Smooth muscle cell (in vitro differentiated cells): Measurements from ENCODE around the gene TMEM123. TPM values are rescaled to one million over a fixed set of nuclear protein-coding genes. Genes with fewer than 3 reads are reported as not detected.

Experiments used
- DNase-seq: peaks from one replicate; lab custom pipeline; 2025; ENCODE audit not compliant: unreplicated experiment; lab: John Stamatoyannopoulos, UW
- H2AFZ ChIP-seq: fragments of 200-600 bp; sonication (generic); 2 replicates; pipeline ENCODE4 v1.6.0; 2016; ENCODE audit warnings: antibody characterized with exemption, low read depth, mild to moderate bottlenecking
- H3F3A ChIP-seq: fragments of 200-600 bp; sonication (generic); 2 replicates; pipeline ENCODE4 v1.6.0; 2017; ENCODE audit warnings: antibody characterized with exemption, low read depth
- H3K27ac ChIP-seq: fragments of 200-600 bp; sonication (generic); 2 replicates; pipeline ENCODE4 v1.5.1; 2016; ENCODE audit warnings: low read depth, mild to moderate bottlenecking
- H3K27me3 ChIP-seq: fragments of 200-600 bp; sonication (generic); 2 replicates; pipeline ENCODE4 v1.6.1; 2016; ENCODE audit warnings: low read depth, mild to moderate bottlenecking
- H3K36me3 ChIP-seq: fragments of 200-600 bp; sonication (generic); 2 replicates; pipeline ENCODE4 v1.5.1; 2016; ENCODE audit warnings: low read depth
- H3K4me1 ChIP-seq: fragments of 200-600 bp; sonication (generic); 2 replicates; pipeline ENCODE4 v1.5.1; 2016; ENCODE audit warnings: low read depth
- H3K4me2 ChIP-seq: fragments of 200-600 bp; sonication (generic); 2 replicates; pipeline ENCODE4 v1.6.0; 2016; ENCODE audit warnings: mild to moderate bottlenecking
- H3K4me3 ChIP-seq: fragments of 200-600 bp; sonication (generic); 2 replicates; pipeline ENCODE4 v1.5.1; 2016; ENCODE audit warnings: mild to moderate bottlenecking
- H3K79me2 ChIP-seq: fragments of 200-600 bp; sonication (generic); 2 replicates; pipeline ENCODE4 v1.6.0; 2016; ENCODE audit warnings: low read depth, mild to moderate bottlenecking
- H3K9ac ChIP-seq: fragments of 200-600 bp; sonication (generic); 2 replicates; pipeline ENCODE4 v1.6.0; 2016; ENCODE audit warnings: low read depth
- H3K9me3 ChIP-seq: fragments of 200-600 bp; sonication (generic); replicated peaks from 2 replicates; pipeline ENCODE4 v1.5.1; 2016; ENCODE audit warnings: low read depth
- H4K20me1 ChIP-seq: fragments of 200-600 bp; sonication (generic); 2 replicates; pipeline ENCODE4 v1.6.0; 2016; ENCODE audit warnings: low read depth
- WGBS: methylation state at CpG from one replicate; pipeline ENCODE4 v1.1.7; 2016; ENCODE audit warnings: low lambda C conversion rate; 5-methylcytosine and 5-hydroxymethylcytosine counted together
- polyA plus RNA-seq: library from polyadenylated mRNA; unstranded; fragments of >200 nt; fragmentation: Nextera tagmentation; extraction: Ambion mirVana; gene quantifications from 2 replicates; pipeline ENCODE4 v1.2.1, GENCODE V29; 2016
- total RNA-seq: library from RNA; depleted of rRNA; stranded (reverse); fragments of >200 nt; gene quantifications from 2 replicates; pipeline ENCODE4 v1.2.3, GENCODE V29; 2014
- TF ChIP-seq, protein P1 (sequence below): fragments of 200-600 bp; sonication (generic); IDR thresholded peaks from 2 replicates; pipeline ENCODE4 v1.5.1; 2017; ENCODE audit warnings: borderline replicate concordance, mild to moderate bottlenecking, antibody characterized with exemption; ENCODE audit not compliant: insufficient read depth, poor library complexity, severe bottlenecking

The TMEM123 gene
- total and polyA plus RNA-seq, 2 experiments from 2014 or later = 38.8 to 78.8 TPM

DNA sequence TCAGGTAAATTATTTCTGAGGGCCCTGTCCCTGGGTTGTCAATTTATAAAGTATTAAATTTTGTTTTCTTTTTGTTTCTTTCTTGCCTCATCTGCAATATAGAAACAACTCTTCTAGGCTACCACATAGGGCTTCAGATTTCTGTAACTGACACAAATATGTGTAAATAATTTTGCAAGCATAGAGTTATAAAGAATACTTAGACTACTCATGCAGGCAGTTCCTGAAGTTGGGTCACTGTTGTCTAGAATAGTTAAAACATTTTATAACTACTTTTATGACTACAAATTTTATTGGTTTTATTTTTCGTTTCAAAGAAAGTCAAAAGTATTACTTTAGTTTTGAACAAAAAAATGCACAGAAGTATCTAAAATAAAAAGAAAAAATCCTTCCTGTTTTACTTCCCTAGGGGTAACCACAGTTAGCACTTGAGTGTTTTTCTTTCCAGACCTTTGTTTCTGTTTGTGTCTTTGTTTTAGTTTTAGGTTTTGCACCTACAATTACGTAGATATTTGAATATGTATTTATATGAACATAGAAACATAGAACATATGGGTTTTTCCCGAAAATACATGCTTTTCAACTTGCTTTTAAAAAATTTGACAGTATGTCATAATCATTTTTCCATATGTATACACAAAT is 12.4 kb upstream of the TMEM123 start:
- no peaks in the 10 kb centered on the region for H3F3A ChIP-seq
- no peaks in the 10 kb centered on the region for H3K27me3 ChIP-seq
- H3K9me3 ChIP-seq = no peaks in the 10 kb centered on the region
- TF ChIP-seq, protein P1, sequence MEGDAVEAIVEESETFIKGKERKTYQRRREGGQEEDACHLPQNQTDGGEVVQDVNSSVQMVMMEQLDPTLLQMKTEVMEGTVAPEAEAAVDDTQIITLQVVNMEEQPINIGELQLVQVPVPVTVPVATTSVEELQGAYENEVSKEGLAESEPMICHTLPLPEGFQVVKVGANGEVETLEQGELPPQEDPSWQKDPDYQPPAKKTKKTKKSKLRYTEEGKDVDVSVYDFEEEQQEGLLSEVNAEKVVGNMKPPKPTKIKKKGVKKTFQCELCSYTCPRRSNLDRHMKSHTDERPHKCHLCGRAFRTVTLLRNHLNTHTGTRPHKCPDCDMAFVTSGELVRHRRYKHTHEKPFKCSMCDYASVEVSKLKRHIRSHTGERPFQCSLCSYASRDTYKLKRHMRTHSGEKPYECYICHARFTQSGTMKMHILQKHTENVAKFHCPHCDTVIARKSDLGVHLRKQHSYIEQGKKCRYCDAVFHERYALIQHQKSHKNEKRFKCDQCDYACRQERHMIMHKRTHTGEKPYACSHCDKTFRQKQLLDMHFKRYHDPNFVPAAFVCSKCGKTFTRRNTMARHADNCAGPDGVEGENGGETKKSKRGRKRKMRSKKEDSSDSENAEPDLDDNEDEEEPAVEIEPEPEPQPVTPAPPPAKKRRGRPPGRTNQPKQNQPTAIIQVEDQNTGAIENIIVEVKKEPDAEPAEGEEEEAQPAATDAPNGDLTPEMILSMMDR = no peak
- peak overlapping the region; percentile 18 for H2AFZ ChIP-seq
- no peak overlapping the region for H3K4me2 ChIP-seq
- no peaks in the 10 kb centered on the region for H3K4me1 ChIP-seq
- H3K4me3 ChIP-seq = no peak overlapping the region
- H3K27ac ChIP-seq = no peak overlapping the region
- no peaks in the 10 kb centered on the region for H4K20me1 ChIP-seq
- H3K79me2 ChIP-seq = no peaks in the 10 kb centered on the region
- H3K36me3 ChIP-seq = no peaks in the 10 kb centered on the region
- no peak overlapping the region for H3K9ac ChIP-seq
- WGBS = 84% methylated on average over 3 of the region's 3 CpGs
- DNase-seq = no peak

DNA sequence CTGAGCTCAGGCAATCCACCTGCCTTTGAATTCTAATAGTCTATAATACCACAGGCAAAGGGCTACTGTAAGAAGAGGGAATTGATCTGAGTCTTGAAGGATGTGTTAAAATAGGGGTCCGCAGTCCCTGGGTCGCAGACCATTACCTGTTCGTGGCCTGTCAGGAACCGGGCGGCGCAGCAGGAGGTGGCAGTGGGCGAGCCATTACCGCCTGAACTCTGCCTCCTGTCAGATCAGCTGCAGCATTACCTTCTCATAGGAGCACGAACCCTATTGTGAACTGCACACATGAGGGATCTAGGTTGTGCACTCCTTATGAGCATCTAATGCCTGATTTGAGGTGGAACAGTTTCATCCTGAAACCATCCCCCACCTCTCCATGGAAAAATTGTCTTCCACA is 11.5 kb upstream of the TMEM123 start:
- no peak overlapping the region for H3K9ac ChIP-seq
- H3K27me3 ChIP-seq = no peaks in the 10 kb centered on the region
- H3K4me1 ChIP-seq = no peaks in the 10 kb centered on the region
- H3K4me2 ChIP-seq = no peak overlapping the region
- H3K79me2 ChIP-seq = no peaks in the 10 kb centered on the region
- DNase-seq = no peak
- peak overlapping the region; percentile 18 for H2AFZ ChIP-seq
- H3K27ac ChIP-seq = no peak overlapping the region
- TF ChIP-seq, protein P1 = no peak
- H3K36me3 ChIP-seq = no peaks in the 10 kb centered on the region
- H4K20me1 ChIP-seq = no peaks in the 10 kb centered on the region
- H3K9me3 ChIP-seq = no peaks in the 10 kb centered on the region
- H3F3A ChIP-seq = no peaks in the 10 kb centered on the region
- no peak overlapping the region for H3K4me3 ChIP-seq
- WGBS = 95% methylated on average over 9 of the region's 9 CpGs

DNA sequence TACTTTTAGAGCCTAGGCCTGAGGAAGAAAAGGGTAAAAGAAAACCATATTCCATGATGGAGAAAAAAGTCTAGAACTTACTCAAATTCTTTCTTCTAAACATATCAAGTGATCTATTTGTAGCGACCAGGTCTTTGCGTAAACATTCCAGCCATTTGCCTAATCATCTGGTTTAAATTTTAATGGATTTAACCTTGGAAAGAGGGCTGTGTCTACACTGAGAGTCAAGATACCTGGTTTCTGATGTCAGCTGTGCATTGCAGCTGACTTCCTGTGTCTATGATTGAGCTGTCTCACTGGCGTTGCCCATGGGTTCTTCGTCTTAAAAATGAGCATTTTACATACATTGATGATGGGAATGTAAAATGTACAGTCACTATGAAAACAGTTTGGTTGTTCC is 10.0 kb upstream of the TMEM123 start:
- Histone ChIP-seq H3K9ac (no peak overlapping the region), H2AFZ (no peak overlapping the region), H3K27me3 (no peaks in the 10 kb centered on the region), H3K4me3 (no peak overlapping the region), H3K36me3 (no peaks in the 10 kb centered on the region), H3K4me1 (no peaks in the 10 kb centered on the region), H4K20me1 (no peaks in the 10 kb centered on the region), H3K27ac (no peak overlapping the region), H3K4me2 (no peak overlapping the region), H3K9me3 (no peaks in the 10 kb centered on the region), H3F3A (no peaks in the 10 kb centered on the region), H3K79me2 (no peaks in the 10 kb centered on the region)
- no peak for DNase-seq
- 86% methylated on average over 4 of the region's 4 CpGs for WGBS
- TF ChIP-seq, protein P1 = no peak

DNA sequence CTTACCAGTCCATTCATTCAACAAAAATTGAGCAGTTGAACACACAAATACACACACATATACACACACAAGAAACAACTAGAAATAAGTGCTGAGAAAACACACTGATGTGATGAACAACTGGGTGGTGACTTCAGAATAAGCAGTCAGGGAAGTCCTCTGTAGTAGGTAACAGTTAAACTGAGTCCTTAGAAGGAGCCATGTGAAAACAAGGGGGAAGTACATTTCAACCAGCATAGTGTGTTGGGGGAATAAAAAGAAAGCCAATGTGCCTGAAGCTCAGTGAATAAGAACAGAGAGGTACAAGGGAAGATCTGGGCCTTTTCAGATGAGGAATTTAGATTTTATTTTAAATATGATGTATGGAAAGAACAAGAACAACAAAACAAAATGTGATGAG is 6.8 kb upstream of the TMEM123 start:
- no peak overlapping the region for H2AFZ ChIP-seq
- H3K4me1 ChIP-seq = peaks cover 6% of the 10 kb centered on the region
- H3F3A ChIP-seq = no peaks in the 10 kb centered on the region
- no peak overlapping the region for H3K27ac ChIP-seq
- H3K79me2 ChIP-seq = no peaks in the 10 kb centered on the region
- H3K9ac ChIP-seq = no peak overlapping the region
- H3K4me3 ChIP-seq = no peak overlapping the region
- H3K27me3 ChIP-seq = no peaks in the 10 kb centered on the region
- H3K9me3 ChIP-seq = no peaks in the 10 kb centered on the region
- no peak overlapping the region for H3K4me2 ChIP-seq
- TF ChIP-seq, protein P1 = no peak
- no peak for DNase-seq
- no peaks in the 10 kb centered on the region for H4K20me1 ChIP-seq
- H3K36me3 ChIP-seq = no peaks in the 10 kb centered on the region
